RWPE1 (cell line): ENCODE data around the gene CYP19A1.

ENCODE experiments used
- CTCF ChIA-PET: fragments of 350-600 bp; sonication (Branson Sonifier 250); formaldehyde crosslinking; extraction: SDS; loops from one replicate; lab custom pipeline; 2021; lab: Yijun Ruan, JAX
- POLR2A ChIA-PET: fragments of 400-600 bp; formaldehyde crosslinking; extraction: SDS; loops from one replicate; lab custom pipeline; 2020; ENCODE audit warnings: antibody characterized with exemption; ENCODE audit not compliant: low non-redundant PET; lab: Yijun Ruan, JAX
- DNase-seq: peaks from one replicate; pipeline ENCODE4 v3.0.0; 2012; ENCODE audit warnings: low spot score
- H3K27ac ChIP-seq: fragments of 450-650 bp; 2 replicates; pipeline ENCODE4 v1.5.1; 2017
- CTCF ChIP-seq: fragments of 450-650 bp; conservative IDR thresholded peaks from 2 replicates; pipeline ENCODE4 v1.5.1; 2017; ENCODE audit warnings: low read depth, mild to moderate bottlenecking

The CYP19A1 gene

DNA sequence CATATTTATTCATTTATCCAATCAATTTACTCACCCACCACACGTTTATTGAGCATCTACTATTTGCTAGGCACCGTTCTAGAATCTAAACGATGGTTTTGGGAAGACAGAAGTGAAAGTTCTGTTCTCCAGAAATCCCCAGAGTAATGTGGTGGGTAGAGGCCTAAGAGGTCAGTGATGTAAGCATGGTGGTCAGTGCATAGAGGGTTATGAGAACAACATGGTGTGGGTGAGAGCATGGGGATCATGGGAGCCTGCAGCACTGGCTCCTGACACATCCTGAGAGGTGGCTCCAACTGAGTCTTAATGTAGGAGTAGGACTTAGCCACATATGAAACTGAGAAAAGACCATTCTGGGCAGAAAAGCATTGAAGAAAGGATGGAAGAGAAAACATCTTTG lies 158.4 kb downstream of the CYP19A1 start:
- POLR2A ChIA-PET = no interaction called here

GRCh38 chr15:51172193-51172592 lies 166.2 kb downstream of the CYP19A1 start:
- TF ChIP-seq CTCF = no peak
- ChIA-PET CTCF (interaction anchor here (0.9 to 1.9 kb wide), 2 partner anchors 9 to 596 kb away, joined by 3 to 14 read pairs; no protein-coding TSS in a partner anchor), POLR2A (no interaction called here)
- no peak overlapping the region for H3K27ac ChIP-seq
- no peak for DNase-seq

More for the DNA sequence above, 158.4 kb downstream of the CYP19A1 start:
- TF ChIP-seq CTCF = no peak
- no peak overlapping the region for H3K27ac ChIP-seq
- DNase-seq = no peak
- CTCF ChIA-PET = no interaction called here

GRCh38 chr15:51171634-51171932 lies 166.8 kb downstream of the CYP19A1 start:
- no peak overlapping the region for H3K27ac ChIP-seq
- CTCF ChIA-PET = interaction anchor here (0.8 to 1.9 kb wide), 3 partner anchors 9 to 596 kb away, joined by 3 to 14 read pairs (median 3); no protein-coding TSS in a partner anchor
- DNase-seq = no peak
- TF ChIP-seq CTCF = no peak
- POLR2A ChIA-PET = no interaction called here

- ChIA-PET POLR2A (no interaction called here), CTCF (interaction anchor here (0.6 to 1.9 kb wide), 3 partner anchors 8 to 175 kb away, joined by 3 to 14 read pairs (median 3); no protein-coding TSS in a partner anchor)
- TF ChIP-seq CTCF = no peak
- H3K27ac ChIP-seq = no peak overlapping the region
- no peak for DNase-seq
Observed at GRCh38 chr15:51170882-51171633, 167.3 kb downstream of the CYP19A1 start.

GRCh38 chr15:51168700-51169099 lies 169.7 kb downstream of the CYP19A1 start:
- no peak for TF ChIP-seq CTCF
- no peak for DNase-seq
- ChIA-PET CTCF (no interaction called here), POLR2A (no interaction called here)
- no peak overlapping the region for H3K27ac ChIP-seq

DNA sequence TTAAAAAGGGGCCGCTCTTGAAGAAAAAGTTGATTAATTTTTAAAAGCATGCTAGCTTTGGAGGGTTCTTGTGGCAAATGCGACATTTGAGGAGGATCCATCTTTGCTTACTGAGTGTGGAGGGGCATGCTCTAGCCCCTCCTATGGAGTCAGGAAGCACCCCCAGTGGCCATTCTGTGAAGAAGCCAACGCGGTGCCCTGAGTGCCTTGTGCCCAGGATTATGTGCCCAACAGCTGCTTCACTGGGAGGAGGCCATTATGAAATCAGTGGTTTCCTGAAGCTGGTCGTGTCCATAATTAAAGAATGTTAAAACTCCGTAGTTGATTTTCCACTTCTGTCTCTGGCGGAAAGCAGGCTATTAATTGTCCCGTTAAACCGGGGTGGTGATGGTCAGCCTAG lies 174.6 kb downstream of the CYP19A1 start:
- ChIA-PET POLR2A (no interaction called here), CTCF (interaction anchor here (1.0 to 2.8 kb wide), 5 partner anchors 12 to 217 kb away, joined by 3 to 60 read pairs (median 5); no protein-coding TSS in a partner anchor)
- no peak for DNase-seq

More for the DNA sequence above, 174.6 kb downstream of the CYP19A1 start:
- H3K27ac ChIP-seq = no peak overlapping the region
- TF ChIP-seq CTCF = no peak
